Neural crest cell (in vitro differentiated cells): ENCODE data around the gene CYFIP2. TPM values are rescaled to one million over a fixed set of nuclear protein-coding genes. Genes with fewer than 3 reads are reported as not detected.

Experiments
- DNase-seq: peaks from one replicate; pipeline ENCODE4 v3.0.0; 2021; ENCODE audit warnings: low read depth, mixed read lengths, low spot score
- H3K27ac Mint-ChIP-seq: one replicate; pipeline ENCODE4 v1.8.0; 2021; ENCODE audit warnings: mild to moderate bottlenecking, mixed read lengths; ENCODE audit not compliant: unreplicated experiment
- H3K27me3 Mint-ChIP-seq: 2 replicates; pipeline ENCODE4 v1.8.0; 2021; ENCODE audit warnings: low read depth, mild to moderate bottlenecking, mixed read lengths
- H3K36me3 Mint-ChIP-seq: 2 replicates; pipeline ENCODE4 v1.8.0; 2021; ENCODE audit warnings: low read depth, mild to moderate bottlenecking, mixed read lengths
- H3K4me1 Mint-ChIP-seq: 2 replicates; pipeline ENCODE4 v1.8.0; 2021; ENCODE audit warnings: mixed read lengths
- H3K4me3 Mint-ChIP-seq: one replicate; pipeline ENCODE4 v1.8.0; 2021; ENCODE audit warnings: mild to moderate bottlenecking, mixed read lengths
- H3K9me3 Mint-ChIP-seq: 2 replicates; pipeline ENCODE4 v1.8.0; 2021; ENCODE audit warnings: mixed read lengths
- long read RNA-seq: library from polyadenylated mRNA; unstranded; transcript quantifications from one replicate; pipeline ENCODE4 v2.0.0, GENCODE V29; 2020
- total RNA-seq: library from RNA; stranded (reverse); gene quantifications from 2 replicates; pipeline ENCODE4 v1.2.1, GENCODE V29; 2021
- TF ChIP-seq, protein P1 (sequence below): fragments of 200-600 bp; sonication (generic); conservative IDR thresholded peaks from 2 replicates; pipeline ENCODE4 v1.5.0; 2021; ENCODE audit warnings: antibody characterized with exemption, mild to moderate bottlenecking

The CYFIP2 gene
- 74.5 and 76.6 TPM in 2 replicates for total RNA-seq
- long read RNA-seq, full-length matches to known transcripts: 21 of 56 reads
- long read RNA-seq, partial matches to known transcripts: 24 of 56 reads
- long read RNA-seq, other reads (novel, unspliced or antisense): 11 of 56 reads

DNA sequence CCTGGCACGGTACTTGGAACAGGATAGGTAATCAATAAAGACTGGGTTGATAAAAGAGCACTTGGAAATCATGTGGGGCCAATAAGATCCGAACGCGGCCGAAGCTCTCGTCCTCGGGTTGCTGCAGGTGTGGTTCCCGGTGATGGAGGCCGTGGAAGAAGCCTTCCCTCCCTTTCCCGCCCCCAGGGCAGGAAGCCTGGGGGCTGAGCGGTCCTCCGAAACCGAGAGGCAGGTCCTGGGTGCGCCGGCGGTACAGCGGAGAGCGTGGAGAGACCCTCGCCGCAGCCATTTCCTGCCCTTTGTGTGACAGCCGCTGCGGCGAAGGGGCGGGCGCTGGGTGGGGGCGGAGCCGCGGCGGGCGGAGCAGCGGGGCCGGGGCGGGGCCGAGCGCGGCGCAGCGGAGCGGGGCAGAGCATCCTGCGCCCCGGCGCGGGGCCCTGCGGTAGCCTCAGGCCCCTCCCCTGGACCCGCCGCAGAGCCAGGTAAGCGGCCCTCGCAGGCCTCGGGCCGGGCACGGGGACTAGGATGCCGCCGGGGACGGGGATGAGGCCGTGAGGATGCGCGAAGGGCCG, at the start of gene CYFIP2:
CYFIP2 (plus strand) TSS at position 410 of the 572 bp plus-strand sequence. CDS start 19,239 bp downstream, outside the sequence.
- TF ChIP-seq, protein P1, sequence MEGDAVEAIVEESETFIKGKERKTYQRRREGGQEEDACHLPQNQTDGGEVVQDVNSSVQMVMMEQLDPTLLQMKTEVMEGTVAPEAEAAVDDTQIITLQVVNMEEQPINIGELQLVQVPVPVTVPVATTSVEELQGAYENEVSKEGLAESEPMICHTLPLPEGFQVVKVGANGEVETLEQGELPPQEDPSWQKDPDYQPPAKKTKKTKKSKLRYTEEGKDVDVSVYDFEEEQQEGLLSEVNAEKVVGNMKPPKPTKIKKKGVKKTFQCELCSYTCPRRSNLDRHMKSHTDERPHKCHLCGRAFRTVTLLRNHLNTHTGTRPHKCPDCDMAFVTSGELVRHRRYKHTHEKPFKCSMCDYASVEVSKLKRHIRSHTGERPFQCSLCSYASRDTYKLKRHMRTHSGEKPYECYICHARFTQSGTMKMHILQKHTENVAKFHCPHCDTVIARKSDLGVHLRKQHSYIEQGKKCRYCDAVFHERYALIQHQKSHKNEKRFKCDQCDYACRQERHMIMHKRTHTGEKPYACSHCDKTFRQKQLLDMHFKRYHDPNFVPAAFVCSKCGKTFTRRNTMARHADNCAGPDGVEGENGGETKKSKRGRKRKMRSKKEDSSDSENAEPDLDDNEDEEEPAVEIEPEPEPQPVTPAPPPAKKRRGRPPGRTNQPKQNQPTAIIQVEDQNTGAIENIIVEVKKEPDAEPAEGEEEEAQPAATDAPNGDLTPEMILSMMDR: no peak
- Mint-ChIP-seq H3K27ac (peak within 1 kb of the TSS; percentile 98), H3K4me1 (peaks cover 34% of the 10 kb centered on the region), H3K4me3 (peak within 1 kb of the TSS; percentile 98), H3K9me3 (peaks cover under 1% of the 10 kb centered on the region), H3K27me3 (peaks cover 16% of the 10 kb centered on the region), H3K36me3 (peaks cover under 1% of the 10 kb centered on the region)
- peak; percentile 55 for DNase-seq

DNA sequence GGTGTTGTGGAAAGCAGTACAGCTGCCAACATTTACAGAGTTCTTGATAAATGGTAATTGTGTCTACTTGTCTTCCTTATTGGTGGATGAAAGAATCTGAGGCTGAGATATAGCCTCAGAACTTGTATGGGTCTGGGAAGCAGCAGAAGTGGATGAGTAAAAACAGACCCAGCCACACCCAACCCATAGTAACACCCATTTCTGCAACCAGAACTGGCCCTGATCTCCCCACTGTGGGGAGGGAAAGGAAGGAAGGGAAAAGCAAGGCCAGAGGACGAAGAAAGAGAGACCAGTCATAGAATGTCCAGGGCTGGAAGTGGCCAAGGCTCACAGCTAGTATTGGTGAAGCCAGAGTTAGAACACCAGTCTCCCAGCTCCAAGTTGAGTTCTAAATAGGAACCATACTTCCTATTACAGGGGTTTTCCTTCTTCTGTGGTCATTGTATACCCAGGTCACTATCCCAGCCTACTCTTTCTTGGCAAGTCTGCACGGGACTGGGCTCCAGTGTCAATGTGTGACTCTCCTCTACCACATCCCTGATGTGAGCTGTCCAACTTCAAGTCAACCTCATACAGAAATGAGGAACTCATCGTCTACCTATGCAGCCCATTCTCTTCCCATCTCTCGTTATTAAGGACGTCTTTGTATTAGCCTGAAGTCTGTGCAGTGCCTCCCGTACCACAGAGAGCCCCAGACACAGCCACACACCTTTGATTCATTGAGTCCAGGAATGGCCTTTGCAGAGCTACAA, 49.4 kb upstream of the CYFIP2 start:
- no peak overlapping the region for H3K27ac Mint-ChIP-seq
- H3K36me3 Mint-ChIP-seq: no peaks in the 10 kb centered on the region
- no peaks in the 10 kb centered on the region for H3K4me1 Mint-ChIP-seq
- no peaks in the 10 kb centered on the region for H3K27me3 Mint-ChIP-seq
- no peak overlapping the region for H3K4me3 Mint-ChIP-seq
- TF ChIP-seq, protein P1: no peak
- H3K9me3 Mint-ChIP-seq: peaks cover 2% of the 10 kb centered on the region
- DNase-seq: no peak

DNA sequence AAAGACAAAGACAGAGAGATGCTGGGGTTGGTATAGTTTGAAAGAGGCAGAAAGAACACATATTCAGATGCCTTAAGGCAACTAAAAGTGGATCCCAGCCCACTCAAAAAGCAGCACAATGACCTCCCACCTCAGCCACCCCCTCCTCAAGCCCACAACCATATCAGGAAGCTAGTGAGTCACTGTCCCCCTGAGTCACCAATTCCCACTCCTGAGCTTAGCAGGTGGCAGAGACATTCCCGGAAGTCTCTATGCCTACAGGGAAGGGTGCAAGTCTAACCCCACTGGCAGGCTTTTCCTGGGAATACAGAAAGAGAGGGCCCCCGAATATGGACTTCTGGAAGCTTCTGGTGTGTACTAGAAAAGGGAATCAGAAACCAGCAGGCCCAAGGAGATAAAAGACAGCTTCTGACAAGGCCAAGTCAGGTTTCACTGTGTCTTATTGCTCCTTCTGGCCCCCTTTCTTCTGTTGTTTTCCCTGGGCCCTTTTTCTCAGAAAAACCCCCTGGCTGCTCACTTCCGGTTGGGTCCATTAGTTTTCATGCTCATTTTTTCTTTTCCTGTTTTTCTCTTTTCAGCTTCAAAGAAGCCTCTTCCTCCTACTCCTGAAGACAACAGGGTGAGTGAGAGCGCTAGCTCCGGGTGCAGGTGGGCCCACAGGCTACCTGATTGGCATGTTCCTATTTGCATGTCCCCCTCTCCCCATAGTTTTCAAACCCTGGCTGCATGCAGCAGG, 48.5 kb upstream of the CYFIP2 start:
- no peak for DNase-seq
- H3K9me3 Mint-ChIP-seq: peaks cover 2% of the 10 kb centered on the region
- TF ChIP-seq, protein P1: no peak
- H3K36me3 Mint-ChIP-seq: no peaks in the 10 kb centered on the region
- no peak overlapping the region for H3K4me3 Mint-ChIP-seq
- H3K27me3 Mint-ChIP-seq: no peaks in the 10 kb centered on the region
- no peaks in the 10 kb centered on the region for H3K4me1 Mint-ChIP-seq
- H3K27ac Mint-ChIP-seq: no peak overlapping the region

DNA sequence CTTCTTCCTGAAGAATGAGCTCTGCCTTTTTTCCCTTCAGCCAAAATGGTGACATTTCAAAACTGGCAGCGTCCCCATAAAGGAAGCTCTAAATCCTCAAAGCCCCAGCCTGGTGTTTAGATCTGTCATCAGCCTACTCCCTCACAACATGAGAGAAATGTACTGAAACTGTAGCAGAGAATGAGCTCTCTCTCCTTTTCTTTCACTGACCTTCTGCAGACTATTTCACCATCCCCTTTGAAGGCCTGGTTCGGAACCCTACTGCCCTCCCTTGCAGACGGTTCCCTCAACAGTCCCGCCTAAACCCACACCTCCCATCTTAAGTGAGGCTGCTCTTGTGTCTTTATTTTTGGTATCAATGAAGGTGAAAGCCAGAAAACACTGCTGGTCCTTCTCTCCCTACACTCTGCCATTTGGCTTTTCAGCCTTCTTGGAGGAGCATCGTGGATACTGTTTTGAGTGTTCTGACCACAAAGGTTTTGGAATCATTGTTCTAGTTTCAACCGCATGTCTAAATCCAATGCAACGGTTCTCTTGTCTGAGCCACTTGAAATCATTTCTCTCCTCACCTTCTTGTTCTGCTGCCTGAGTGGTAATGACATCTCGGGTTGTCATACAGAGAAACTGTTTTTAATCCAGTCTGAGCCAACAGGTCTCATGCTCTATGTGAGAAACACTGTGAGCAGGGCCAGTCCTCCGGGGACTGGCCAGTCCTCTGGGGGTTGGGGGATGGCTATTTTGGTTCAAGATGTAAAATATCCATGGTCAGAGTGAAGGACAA, 46.2 kb upstream of the CYFIP2 start:
- H3K4me1 Mint-ChIP-seq: no peaks in the 10 kb centered on the region
- TF ChIP-seq, protein P1: no peak
- H3K36me3 Mint-ChIP-seq: no peaks in the 10 kb centered on the region
- H3K4me3 Mint-ChIP-seq: no peak overlapping the region
- no peak for DNase-seq
- no peaks in the 10 kb centered on the region for H3K9me3 Mint-ChIP-seq
- no peaks in the 10 kb centered on the region for H3K27me3 Mint-ChIP-seq
- no peak overlapping the region for H3K27ac Mint-ChIP-seq

DNA sequence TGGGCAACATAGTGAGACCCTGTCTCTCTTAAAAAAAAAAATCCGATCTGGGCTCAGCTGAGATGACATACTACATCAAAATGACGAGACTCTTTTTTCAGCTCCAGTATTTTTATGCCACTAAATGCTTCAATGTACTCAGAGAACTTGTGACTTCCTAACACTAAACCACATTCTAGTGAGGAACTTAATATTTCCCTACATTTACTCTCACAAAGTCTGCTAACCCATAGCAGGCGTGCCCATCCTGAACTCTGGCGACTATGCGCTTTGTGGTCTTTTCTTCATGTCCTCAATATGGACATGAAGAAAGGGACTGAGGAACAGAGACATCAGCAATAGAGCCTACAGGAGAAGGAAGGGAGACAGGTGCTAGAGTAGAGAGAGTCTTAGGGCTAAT, 44.0 kb upstream of the CYFIP2 start:
- Mint-ChIP-seq H3K27ac (no peak overlapping the region), H3K4me3 (no peak overlapping the region), H3K36me3 (no peaks in the 10 kb centered on the region), H3K9me3 (no peaks in the 10 kb centered on the region), H3K27me3 (no peaks in the 10 kb centered on the region), H3K4me1 (no peaks in the 10 kb centered on the region)
- no peak for DNase-seq
- TF ChIP-seq, protein P1: no peak
